DMS53 treated with DMSO at 0.1 percent for 48 hours (cell line): ENCODE data around the gene CERS6.
A peak's percentile ranks its signal among the peaks of the same experiment; 100 is the strongest.

Experiments used
- DNase-seq: peaks from one replicate; lab custom pipeline; 2025; ENCODE audit not compliant: unreplicated experiment; lab: John Stamatoyannopoulos, UW

CERS6 gene

GRCh38 chr2:168565112-168565511 is 109.0 kb downstream of the CERS6 start:
- no peak for DNase-seq

GRCh38 chr2:168565512-168565911 is 109.4 kb downstream of the CERS6 start:
- DNase-seq, result no peak

- DNase-seq, result no peak
These were observed 111.0 kb downstream of the CERS6 start for GRCh38 chr2:168566974-168567665.

GRCh38 chr2:168567836-168568235 is 111.8 kb downstream of the CERS6 start:
- no peak for DNase-seq

GRCh38 chr2:168568476-168569267 is 112.6 kb downstream of the CERS6 start:
- DNase-seq, result no peak

GRCh38 chr2:168571061-168571460 is 115.0 kb downstream of the CERS6 start:
- DNase-seq, result no peak

GRCh38 chr2:168573128-168573903 is 117.2 kb downstream of the CERS6 start:
- no peak for DNase-seq

- DNase-seq, result peak; percentile 63
These were observed 119.0 kb downstream of the CERS6 start for GRCh38 chr2:168574856-168575630.

GRCh38 chr2:168577885-168578284 is 121.8 kb downstream of the CERS6 start:
- DNase-seq, result no peak

- DNase-seq, result no peak
These were observed 127.1 kb downstream of the CERS6 start for GRCh38 chr2:168583064-168583709.

GRCh38 chr2:168583710-168584521 is 127.8 kb downstream of the CERS6 start:
- DNase-seq, result no peak

GRCh38 chr2:168584911-168585310 is 128.8 kb downstream of the CERS6 start:
- no peak for DNase-seq

- no peak for DNase-seq
These were observed 129.6 kb downstream of the CERS6 start for GRCh38 chr2:168585700-168586099.

- DNase-seq, result no peak
These were observed 131.2 kb downstream of the CERS6 start for GRCh38 chr2:168587307-168587706.

GRCh38 chr2:168589236-168590211 is 133.5 kb downstream of the CERS6 start:
- DNase-seq, result no peak

- DNase-seq, result no peak
These were observed 136.2 kb downstream of the CERS6 start for GRCh38 chr2:168592181-168592831.

GRCh38 chr2:168593713-168594112 is 137.6 kb downstream of the CERS6 start:
- no peak for DNase-seq

GRCh38 chr2:168594778-168595177 is 138.7 kb downstream of the CERS6 start:
- no peak for DNase-seq
